Left lung (tissue), 10 donors: Measurements from ENCODE around the gene RNF181. TPM values are rescaled to one million over a fixed set of nuclear protein-coding genes. Genes with fewer than 3 reads are reported as not detected.

ENCODE experiments used
- ATAC-seq: fragments of 200-7000 bp; cut with Tn5 transposase; one replicate; pipeline ENCODE4 v1.9.1; 2020; ENCODE audit warnings: moderate library complexity
- DNase-seq, 4 donors: peaks; one replicate each; pipeline ENCODE4 v3.0.0-alpha.2; 2013 to 2020
- H3K27ac ChIP-seq, 2 donors: fragments of 200-600 bp; sonication (generic) in 1 of 2; one replicate each; pipeline versions ENCODE4 v1.5.0 to v1.8.0; 2020 to 2021
- H3K27me3 ChIP-seq, 2 donors: fragments of 200-600 bp; sonication (generic) in 1 of 2; one replicate each; pipeline versions ENCODE4 v1.5.0 to v1.8.0; 2020 to 2021
- H3K36me3 ChIP-seq, 2 donors: fragments of 200-600 bp; sonication (generic) in 1 of 2; one replicate each; pipeline versions ENCODE4 v1.5.0 to v1.8.0; 2020 to 2021
- H3K4me1 ChIP-seq, 2 donors: fragments of 200-600 bp; one replicate each; pipeline ENCODE4 v1.8.0; 2021
- H3K4me3 ChIP-seq, 2 donors: fragments of 200-600 bp; sonication (generic) in 1 of 2; one replicate each; pipeline versions ENCODE4 v1.5.0 to v1.8.0; 2020 to 2021; ENCODE audit warnings: mild to moderate bottlenecking in 1 of 2
- H3K9me3 ChIP-seq, 2 donors: fragments of 200-600 bp; sonication (generic) in 1 of 2; one replicate each; pipeline versions ENCODE4 v1.5.0 to v1.8.0; 2020 to 2021
- CTCF ChIP-seq, 2 donors: fragments of 200-600 bp; sonication (generic) in 1 of 2; IDR thresholded peaks; one replicate each; pipeline versions ENCODE4 v1.5.0 to v1.8.0; 2021; ENCODE audit warnings: antibody characterized with exemption in 2 of 2
- intact Hi-C, 2 donors: fragments of 100-400 bp; cut with DNase I; formaldehyde crosslinking; loops; one replicate each; pipeline versions ENCODE4 v1.11.2 to v1.14.2; 2022
- polyA plus RNA-seq, 6 donors: library from polyadenylated mRNA; unstranded; fragments of 120-200 nt; gene quantifications; one replicate each; pipeline ENCODE4 v1.2.1, GENCODE V29; 2013; ENCODE audit not compliant: insufficient read length in 6 of 6
- total RNA-seq, 2 donors: library from RNA; stranded (reverse); fragmentation: NEBNext Ultra II Directional; extraction: Animal tissue kit (Norgen Biotek cat#: 25700); gene quantifications; one replicate each; pipeline ENCODE4 v1.2.1, GENCODE V29; 2021
- donor health status: DM: no; HTN: yes; CAD: no.
- donor health status: DM: no; HTN: no; CAD: no.

The RNF181 gene
- total and polyA plus RNA-seq, 8 donors: 94.9 to 109 (median 101) TPM

DNA sequence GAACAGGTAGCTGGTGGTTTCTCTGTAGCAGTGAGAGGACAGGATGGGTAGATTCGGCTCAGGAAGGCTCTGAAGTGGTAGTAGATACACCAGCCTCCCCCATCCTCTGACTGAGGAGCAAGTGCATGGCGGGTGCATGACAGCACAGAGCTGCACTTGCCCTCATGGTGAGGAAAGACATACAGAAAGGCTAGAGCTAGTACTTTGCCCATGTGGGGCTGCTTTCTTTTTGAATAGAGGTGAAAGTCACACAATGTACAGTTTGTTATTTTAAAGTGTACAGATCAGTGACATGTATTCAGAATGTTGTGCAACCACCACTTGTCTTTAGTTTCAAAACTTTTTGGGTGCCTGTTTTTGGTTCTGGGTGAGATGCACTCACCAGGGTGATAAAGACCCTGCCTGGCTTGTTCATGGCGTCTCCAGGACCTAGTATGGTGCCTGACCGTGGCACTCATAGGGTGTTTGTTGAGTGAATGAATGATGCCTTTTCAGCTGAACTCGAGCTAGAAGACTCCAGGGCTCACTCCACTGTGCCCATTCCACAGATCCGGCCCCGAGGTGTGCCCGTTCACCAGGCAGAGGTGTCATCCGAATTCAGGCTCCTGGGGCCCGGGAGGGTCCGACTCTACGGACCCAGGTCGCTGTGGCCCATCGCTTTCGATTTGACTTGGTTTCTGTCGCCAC, 11.7 kb upstream of the RNF181 start:
- peaks cover 0 to 25% of the 10 kb centered on the region in 2 donors for H3K36me3 ChIP-seq
- no peaks in the 10 kb centered on the region for H3K27me3 ChIP-seq
- no peak for DNase-seq
- peak overlapping the region; percentile 89 to 92 for H3K27ac ChIP-seq
- H3K9me3 ChIP-seq: no peaks in the 10 kb centered on the region
- no peak for ATAC-seq
- no peak for TF ChIP-seq CTCF (IDR thresholded peaks at IDR 0.05)
- peak overlapping the region; percentile 48 to 64 for H3K4me3 ChIP-seq
- intact Hi-C loops: no loop called here
- peaks cover 49 to 98% of the 10 kb centered on the region in 2 donors for H3K4me1 ChIP-seq

DNA sequence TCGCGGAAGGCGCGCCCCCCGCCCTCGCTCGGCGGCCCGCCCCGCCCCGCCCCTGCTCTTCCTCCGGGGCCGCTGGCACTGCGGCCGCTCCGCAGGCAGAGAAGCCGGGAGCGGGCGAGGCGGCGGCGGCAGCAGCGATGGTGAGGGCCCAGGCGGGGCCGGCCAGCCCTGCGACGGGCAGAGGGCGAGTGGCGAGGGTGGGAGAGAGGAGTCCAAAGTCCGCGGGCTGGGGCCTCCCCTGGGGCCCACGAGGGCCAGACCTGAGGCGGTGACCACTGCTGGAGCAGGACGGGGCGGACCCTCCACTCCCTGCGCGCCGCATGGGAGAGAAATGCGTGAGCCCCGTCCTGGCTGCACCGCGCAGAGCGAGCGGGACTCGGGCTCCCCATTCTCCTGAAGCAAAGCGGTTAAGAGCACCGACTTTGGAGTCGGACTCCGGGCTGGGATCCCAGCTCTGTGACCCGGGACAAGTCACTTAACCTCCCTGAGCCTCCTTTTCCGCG, 11.1 kb upstream of the RNF181 start, which contains the start of gene VAMP5:
Gene VAMP5 (plus strand): TSS at position 78 of the 503 bp plus-strand sequence. CDS start 60 bp downstream, at position 138.
- Histone ChIP-seq H3K36me3 (peaks cover 0 to 25% of the 10 kb centered on the region in 2 donors), H3K4me3 (peak within 1 kb of the TSS; percentile 48 to 64), H3K4me1 (peaks cover 49 to 98% of the 10 kb centered on the region in 2 donors), H3K9me3 (no peaks in the 10 kb centered on the region), H3K27ac (peak within 1 kb of the TSS; percentile 89 to 92), H3K27me3 (no peaks in the 10 kb centered on the region)
- ATAC-seq: peak; percentile 49
- DNase-seq: peak in 2 of 4 donors; percentile 51 to 88
- no peak for TF ChIP-seq CTCF (IDR thresholded peaks at IDR 0.05)
- intact Hi-C loops: no loop called here

DNA sequence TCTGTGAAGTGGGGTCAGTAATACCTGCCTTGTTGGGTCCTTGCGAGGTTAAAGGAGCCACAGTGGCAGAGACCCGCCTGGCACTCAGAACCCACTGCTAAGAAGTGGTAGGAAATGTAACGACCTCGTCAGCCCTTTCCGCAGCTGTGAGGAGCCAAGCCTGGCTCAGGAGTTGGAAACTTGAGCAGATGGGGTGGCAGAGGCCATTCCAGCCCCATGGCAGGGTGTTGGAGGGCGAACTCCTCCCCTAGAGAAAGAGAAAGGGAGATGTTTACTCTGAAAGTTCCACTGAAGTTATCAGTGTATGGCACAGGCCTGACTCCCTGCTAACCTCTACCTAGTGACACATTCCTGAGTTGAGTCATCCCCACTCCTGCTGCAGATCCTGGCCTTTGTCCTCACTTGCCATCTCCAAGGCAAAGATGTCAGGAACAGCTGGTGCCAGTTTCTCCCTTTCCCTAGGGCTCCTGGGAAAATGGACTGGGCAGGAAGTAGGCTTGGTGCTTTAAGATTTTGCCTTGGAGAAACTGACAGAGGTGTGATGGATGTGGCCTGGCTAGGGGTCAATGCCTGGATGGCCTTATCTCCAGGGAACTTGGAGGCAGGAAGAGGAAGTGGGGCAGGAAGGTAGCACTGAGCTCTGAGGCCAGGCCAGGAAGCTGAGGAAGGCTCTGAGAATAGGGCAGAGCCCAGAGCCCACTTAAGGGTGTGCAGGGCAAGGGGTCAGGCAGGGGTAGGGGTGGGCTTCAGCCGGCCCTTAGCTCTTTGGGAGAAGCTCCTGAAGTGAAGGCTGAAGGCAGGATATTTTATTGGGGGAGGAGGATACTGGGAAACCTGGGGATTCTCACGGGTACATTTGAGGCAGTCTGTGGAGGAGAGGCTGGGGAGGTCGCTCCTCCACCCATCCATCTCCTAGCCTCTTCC, 10.4 kb upstream of the RNF181 start:
- TF ChIP-seq CTCF (IDR thresholded peaks at IDR 0.05): no peak
- DNase-seq (no peak), ATAC-seq (peak; percentile 67)
- Histone ChIP-seq H3K36me3 (peaks cover 0 to 25% of the 10 kb centered on the region in 2 donors), H3K4me1 (peaks cover 49 to 98% of the 10 kb centered on the region in 2 donors), H3K4me3 (peak overlapping the region; percentile 48 to 64), H3K27me3 (no peaks in the 10 kb centered on the region), H3K9me3 (no peaks in the 10 kb centered on the region), H3K27ac (peak overlapping the region; percentile 89 to 92)
- intact Hi-C loops: no loop called here

- ATAC-seq (peak; percentile 1), DNase-seq (no peak)
- Histone ChIP-seq H3K27ac (peak overlapping the region; percentile 89 to 92), H3K36me3 (peaks cover 0 to 22% of the 10 kb centered on the region in 2 donors), H3K27me3 (no peaks in the 10 kb centered on the region), H3K4me3 (peak overlapping the region in 1 of 2 donors; percentile 64), H3K4me1 (peaks cover 53 to 98% of the 10 kb centered on the region in 2 donors), H3K9me3 (no peaks in the 10 kb centered on the region)
- intact Hi-C loops: no loop called here
- TF ChIP-seq CTCF (IDR thresholded peaks at IDR 0.05): no peak
These were observed 9.8 kb upstream of the RNF181 start for GRCh38 chr2:85585781-85586105.

DNA sequence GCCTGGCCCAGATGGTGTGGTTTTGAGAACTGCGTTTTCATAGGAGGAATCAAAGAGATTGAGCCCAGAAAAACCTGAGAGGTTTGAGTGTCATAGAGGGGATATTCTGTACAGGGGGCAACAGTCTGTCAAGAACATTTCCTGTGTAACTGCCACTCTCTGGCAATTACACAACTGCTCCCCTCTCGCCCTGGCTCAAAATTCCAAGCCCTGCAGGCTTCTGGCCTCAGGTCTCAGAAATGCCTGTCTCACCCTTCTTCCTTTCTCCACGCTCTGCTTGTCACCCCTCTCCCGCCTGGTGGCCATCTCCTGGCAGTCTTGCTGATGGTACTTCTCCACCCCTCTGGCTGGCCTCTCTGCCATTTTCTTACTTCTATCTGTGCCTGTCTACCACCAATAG, 7.3 kb upstream of the RNF181 start:
- no peak overlapping the region for H3K4me3 ChIP-seq
- no peak for TF ChIP-seq CTCF (IDR thresholded peaks at IDR 0.05)

More for the DNA sequence above, 7.3 kb upstream of the RNF181 start:
- intact Hi-C loops: no loop called here
- H3K36me3 ChIP-seq: no peaks in the 10 kb centered on the region
- no peaks in the 10 kb centered on the region for H3K27me3 ChIP-seq
- peak overlapping the region; percentile 89 to 92 for H3K27ac ChIP-seq
- DNase-seq (no peak), ATAC-seq (no peak)
- H3K9me3 ChIP-seq: no peaks in the 10 kb centered on the region
- H3K4me1 ChIP-seq: peaks cover 63 to 93% of the 10 kb centered on the region in 2 donors
